ENCODE results near the gene AMTN.

DNA sequence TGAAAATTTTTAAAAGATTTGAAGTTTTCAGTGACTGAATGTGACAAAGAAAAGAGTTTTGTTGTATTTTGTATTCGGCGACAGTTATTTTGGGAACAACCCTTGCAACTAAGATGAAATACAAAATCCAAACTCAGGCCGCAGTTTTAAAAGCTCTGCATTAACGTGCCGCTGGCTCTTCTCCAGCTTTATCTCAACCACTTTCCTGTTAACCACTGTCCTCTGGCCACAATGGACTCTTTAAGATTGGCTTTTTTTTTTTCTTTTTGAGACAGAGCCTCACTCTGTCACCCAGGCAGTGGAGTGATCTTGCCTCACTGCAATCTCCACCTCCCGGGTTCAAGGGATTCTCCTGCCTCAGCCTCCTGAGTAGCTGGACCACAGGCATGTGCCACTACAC lies 22.1 kb upstream of the AMTN start:
- no peak for TF ChIP-seq POLR2A (IDR thresholded peaks at IDR 0.05; ENCODE audit: low read depth, low read length)
- no peak for TF ChIP-seq POLR2AphosphoS5 (IDR thresholded peaks at IDR 0.05; ENCODE audit: low read depth, low read length)
- TF ChIP-seq PAX5 (IDR thresholded peaks at IDR 0.05; ENCODE audit: insufficient read depth, low read length, severe bottlenecking), result no peak
- no peak for TF ChIP-seq POU2F2 (IDR thresholded peaks at IDR 0.05; ENCODE audit: low read depth, low read length)
- TF ChIP-seq TAF1 (IDR thresholded peaks at IDR 0.05; ENCODE audit: low read depth, low read length), result no peak
- TF ChIP-seq SPI1 (IDR thresholded peaks at IDR 0.05; ENCODE audit: low read depth, low read length), result no peak

Data from GM12891 (cell line).